Activated CD8-positive, alpha-beta memory T cell treated with anti-CD3 and anti-CD28 coated beads for 1 hour (primary cell): ENCODE results near the gene MLIP.
"Not testable (repeated sequence)": the region's sequence is repeated elsewhere in the genome, so short reads cannot be mapped to it uniquely, and the experiment has no call there.

Source experiments
- DNase-seq, 2 donors: peaks; one replicate each; pipeline ENCODE4 v3.0.0-alpha.2; 2020; ENCODE audit warnings: low read depth in 1 of 2; ENCODE audit errors: extremely low read depth in 1 of 2

MLIP gene, protein sequence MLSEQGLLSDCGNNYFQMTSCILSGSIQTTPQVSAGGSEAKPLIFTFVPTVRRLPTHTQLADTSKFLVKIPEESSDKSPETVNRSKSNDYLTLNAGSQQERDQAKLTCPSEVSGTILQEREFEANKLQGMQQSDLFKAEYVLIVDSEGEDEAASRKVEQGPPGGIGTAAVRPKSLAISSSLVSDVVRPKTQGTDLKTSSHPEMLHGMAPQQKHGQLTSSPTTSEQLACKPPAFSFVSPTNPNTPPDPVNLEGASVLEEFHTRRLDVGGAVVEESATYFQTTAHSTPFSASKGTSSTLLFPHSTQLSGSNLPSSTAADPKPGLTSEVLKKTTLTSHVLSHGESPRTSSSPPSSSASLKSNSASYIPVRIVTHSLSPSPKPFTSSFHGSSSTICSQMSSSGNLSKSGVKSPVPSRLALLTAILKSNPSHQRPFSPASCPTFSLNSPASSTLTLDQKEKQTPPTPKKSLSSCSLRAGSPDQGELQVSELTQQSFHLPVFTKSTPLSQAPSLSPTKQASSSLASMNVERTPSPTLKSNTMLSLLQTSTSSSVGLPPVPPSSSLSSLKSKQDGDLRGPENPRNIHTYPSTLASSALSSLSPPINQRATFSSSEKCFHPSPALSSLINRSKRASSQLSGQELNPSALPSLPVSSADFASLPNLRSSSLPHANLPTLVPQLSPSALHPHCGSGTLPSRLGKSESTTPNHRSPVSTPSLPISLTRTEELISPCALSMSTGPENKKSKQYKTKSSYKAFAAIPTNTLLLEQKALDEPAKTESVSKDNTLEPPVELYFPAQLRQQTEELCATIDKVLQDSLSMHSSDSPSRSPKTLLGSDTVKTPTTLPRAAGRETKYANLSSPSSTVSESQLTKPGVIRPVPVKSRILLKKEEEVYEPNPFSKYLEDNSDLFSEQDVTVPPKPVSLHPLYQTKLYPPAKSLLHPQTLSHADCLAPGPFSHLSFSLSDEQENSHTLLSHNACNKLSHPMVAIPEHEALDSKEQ

DNA sequence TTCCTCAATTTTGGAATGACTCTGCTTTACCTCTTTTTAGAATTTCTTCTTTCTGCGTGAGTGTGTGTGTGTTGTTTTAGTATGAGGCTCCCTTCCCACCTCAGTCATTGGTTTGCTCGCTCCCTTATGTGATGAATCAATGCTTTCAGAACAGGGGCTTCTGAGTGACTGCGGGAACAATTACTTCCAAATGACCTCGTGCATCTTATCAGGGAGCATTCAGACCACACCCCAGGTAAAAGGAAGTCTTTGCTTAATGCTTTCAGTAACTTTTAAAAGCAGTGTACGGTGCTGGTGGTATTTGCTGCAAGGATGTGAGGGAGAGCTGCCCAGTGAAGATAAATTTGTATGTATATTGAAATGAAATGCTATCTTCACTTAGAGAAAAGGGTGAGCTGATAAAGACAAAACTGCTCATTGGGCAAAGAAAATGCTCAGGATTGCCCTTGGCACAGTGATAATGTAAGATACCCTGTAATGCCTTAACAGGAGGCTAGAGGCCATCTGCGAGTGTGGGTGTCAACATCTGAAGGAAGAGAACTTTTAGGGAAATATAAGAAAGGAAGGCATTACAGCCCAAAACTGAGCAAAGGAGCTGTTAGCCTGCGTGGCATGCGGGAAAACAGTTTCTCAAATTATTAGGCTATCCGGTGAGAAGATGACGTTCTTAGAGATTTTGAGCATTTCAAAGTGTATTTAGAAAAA lies at the start of gene MLIP:
Gene MLIP, plus strand, starts transcription at position 103 of the 705 bp plus-strand sequence. Its CDS starts 37 bp downstream, at position 140.
- DNase-seq = no peak

DNA sequence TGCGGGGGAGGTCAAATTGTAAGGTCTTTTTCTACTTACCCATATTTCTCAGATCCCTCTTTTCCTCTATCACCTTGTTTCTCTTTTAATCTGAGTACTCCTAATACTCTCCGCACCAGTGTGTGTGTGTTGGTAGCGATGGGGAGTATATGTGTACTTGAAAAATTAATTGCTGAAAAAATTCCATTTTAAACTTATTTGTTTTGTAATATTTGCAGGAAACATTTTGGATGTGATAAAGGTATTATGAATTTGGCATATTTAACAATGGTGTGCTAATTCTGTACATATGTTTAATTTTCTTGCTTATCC lies 48.1 kb upstream of the MLIP start:
- DNase-seq = no peak

DNA sequence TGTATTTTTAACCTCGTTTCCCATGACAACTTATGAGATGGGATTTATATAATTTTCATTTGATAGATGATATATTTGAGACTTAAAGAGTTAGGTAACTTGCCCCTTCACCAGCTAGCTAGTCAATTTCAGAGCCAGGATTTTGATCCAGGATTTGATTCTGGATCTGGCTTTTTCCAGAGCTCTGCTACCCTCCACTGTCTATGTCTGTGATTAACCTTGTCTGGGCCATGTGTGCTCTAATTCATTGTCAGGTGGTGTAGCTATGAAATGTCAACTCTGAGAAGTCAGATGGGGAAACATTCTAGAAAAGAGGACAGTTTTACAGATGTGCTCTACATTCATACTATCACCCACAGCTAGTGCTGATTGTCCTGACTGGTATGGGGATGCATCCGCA lies 42.5 kb upstream of the MLIP start:
- DNase-seq = no peak

DNA sequence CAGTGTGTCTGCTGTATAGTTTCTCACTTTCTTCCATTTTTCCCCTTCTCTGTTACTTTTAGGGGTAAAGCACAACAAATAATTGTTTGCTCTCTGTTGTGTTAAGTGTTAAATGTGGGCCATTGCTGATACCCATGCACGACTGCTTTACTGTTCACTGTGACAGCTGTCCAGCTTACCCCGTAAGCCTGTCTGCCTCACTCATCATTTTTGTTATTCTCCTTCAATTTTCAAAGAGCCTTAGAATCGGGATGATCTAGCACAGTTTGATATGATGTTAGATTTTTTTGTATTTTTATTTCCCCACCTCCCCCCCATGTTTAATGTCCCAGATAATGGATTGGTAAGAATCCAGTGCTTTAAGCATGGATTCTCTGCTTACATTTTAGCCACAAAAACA lies 41.2 kb upstream of the MLIP start:
- no peak for DNase-seq

DNA sequence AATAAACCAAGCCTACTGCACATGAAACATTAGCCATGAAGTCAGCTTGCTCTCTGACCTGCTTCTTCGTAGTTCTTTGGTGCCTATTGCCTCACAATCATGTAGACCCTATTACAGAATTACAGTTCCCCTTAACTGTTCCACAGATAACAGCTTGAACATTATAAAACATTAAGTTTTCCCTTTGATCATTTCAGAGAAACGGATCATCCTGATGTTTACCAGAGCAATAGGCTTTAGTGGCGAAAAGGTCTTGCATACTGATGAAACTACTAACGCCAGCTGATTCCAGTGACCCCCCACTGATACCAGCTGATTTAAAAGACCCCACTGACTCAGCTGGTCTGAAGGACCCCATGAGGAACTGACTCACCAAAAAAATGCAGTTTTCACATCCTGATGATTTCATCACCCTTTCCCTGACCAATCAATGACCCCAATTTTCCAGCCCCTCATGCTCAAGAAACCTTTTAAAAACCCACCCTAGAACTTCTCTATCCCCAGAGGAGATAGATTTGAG lies 39.4 kb upstream of the MLIP start:
- no peak for DNase-seq

DNA sequence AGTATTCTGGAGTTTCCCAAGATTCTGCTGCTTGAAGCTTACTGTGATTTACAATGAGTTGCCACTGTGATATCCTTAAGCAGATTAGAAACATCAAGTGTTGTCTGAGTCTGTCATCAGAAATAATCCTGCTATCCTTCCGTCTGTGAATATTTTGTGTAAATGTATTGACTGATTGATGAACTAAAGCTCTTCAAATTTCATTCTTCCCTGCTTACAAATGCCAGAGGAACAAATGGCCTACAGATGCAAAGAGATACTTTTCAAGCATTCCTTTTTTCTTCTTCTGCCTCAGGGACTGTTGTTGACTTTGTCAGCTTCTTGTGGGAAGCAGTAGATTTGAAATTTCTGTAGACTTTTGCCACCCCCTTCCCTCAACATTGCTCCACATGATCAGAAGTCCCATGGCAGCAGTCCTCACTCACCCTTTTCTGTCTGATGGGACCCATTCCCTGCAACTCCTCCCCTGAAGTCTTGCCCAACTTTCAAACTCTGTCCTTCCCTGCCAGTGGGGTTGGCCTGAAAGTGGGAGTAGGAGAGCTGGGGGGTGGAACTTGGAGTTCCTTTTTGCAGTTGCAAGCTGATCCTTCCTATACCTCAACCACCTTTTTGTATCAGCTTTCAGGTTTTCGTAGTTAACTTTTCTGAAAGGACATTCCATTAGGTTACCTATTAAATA lies 38.5 kb upstream of the MLIP start:
- DNase-seq = no peak

DNA sequence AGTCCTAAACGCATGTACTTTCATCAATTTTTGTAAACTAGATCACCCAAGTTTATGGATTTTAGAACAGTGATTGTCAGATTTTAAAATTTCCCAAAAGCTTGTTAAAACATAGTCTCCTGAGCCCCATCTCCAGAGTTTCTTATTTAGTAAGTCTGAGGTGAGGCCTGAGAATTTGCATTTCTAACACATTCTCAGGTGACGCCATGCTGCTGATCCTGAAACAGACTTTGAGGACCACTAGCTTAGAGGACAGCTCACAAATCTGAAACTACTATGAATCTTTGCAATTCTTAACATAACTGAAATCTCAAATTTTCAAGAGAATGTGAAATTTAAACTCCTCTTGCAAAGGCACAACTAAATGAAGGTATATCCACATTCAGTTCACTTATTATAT lies 37.8 kb upstream of the MLIP start:
- DNase-seq = no peak

DNA sequence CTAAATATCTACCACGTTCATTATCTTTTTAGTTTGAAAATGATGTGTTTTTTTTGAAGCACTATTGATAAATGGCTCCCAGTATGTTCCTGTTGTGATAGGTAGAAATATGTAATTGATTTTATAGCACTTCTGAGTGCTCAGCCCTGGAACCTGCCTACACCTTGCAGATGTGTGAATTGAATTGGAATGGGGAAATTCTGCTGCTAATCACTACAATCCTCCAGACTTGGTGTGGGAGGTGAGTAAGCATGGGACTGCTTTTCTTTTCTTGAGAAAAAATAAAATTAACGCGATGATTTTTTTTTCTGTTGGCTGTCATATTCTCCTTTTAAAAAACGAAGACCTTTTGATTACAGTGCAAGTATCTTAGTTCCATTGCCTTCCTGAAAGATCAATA lies 37.1 kb upstream of the MLIP start:
- no peak for DNase-seq

DNA sequence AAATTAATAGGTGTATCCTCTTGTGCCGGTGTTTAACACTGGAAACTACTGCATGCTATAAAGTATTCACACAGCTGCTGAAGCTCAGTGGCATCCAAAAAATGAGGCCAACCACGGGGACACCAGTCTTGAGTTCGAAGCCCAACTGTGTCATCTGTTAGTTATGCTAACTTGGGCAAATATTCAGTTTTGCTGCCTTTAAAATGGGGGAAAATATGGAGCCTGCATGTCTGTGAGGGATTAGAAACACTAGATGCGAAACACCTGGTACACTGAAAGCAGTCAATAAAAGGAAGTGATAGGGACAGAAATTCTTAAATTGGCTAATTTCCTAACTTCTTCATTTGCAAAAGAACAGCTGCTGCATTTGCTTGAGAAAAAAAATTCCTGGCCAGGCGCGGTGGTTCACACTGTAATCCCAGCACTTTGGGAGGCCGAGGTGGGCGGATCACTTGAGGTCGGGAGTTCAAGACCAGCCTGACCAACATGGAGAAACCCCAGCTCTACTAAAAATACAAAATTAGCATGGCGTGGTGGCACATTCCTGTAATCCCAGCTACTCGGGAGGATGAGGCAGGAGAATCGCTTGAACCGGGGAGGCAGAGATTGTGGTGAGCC lies 36.6 kb upstream of the MLIP start:
- no peak for DNase-seq

DNA sequence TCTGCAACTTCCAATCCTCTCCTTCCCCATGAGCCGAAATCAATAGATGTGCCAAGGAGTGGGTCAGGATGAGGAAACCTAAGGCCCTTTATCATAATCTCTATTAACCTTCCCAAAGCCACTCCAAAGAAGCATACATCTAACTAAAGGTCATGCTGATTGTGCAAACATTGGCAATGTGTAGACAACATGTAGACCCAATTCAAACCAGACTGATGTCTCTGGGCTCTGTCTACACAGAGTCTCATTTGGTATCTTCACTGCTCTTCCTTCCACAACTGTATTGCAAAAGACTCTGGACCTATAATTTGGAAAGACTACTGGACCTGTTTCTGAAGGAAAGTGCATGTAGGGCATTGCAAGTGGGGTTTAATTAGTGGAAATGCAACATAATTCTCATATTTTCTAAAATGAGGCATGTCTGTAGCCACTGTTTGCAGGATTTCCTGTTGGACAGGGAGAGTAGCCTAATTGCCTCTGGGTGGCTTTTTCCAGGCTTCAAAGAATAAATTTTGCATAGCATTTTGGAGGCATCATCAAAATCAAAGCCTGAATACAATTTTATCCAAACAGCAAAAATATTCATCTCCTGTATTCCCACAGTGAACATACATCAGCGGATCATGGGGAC lies 35.0 kb upstream of the MLIP start:
- DNase-seq = no peak

DNA sequence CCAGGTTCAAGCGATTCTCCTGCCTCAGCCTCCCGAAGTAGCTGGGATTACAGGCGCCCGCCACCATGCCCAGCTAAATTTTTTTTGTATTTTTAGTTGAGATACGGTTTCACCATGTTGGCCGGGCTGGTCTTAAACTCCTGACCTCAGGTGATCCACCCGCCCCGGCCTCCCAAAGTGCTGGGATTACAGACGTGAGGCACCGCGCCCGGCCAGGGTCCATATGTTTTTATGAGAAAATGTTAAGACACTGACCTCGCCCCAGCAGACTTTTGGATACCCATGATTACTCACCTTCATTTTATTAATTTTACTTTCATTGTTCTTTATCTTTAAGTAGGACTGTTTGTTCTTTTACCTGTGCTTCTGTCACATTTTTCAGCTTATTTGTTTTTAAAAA lies 29.7 kb upstream of the MLIP start:
- DNase-seq = not testable (repeated sequence)

DNA sequence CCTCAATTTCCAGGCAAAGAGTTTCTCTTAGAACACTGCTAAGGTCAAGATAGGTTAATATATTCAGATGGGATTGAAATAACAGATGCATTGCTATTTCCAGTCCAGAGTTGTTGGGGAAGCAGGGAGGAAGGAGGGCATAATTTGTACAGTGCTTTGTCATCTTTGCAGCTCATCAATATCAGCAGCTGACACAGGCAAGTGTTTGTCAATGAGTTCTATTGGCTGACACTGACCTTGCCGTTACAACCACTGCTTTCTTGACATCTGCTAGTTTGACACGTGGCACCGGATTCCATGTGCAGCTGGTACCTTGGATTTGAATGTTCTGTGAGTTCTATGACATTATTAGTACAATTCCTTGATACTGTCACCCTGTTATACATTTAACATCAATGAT lies 28.0 kb upstream of the MLIP start:
- no peak for DNase-seq

DNA sequence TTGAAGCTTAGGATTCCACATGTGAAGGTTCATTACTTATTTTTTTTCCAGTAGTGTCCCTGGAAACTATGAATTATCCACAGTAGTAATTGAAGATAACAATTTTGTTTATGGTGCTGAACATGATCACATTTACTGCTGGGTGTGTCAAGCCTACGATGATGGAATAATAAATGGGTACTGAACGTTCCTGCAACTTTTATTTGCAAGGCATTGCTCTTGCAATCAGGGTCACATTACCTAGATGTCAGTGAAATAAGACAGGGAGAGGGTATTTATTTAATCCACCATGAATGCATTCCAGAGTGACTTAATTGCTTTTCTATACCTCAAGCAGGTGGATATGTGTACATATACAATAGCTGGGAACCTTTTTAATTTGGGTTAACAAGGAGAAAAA lies 27.0 kb upstream of the MLIP start:
- DNase-seq = no peak

DNA sequence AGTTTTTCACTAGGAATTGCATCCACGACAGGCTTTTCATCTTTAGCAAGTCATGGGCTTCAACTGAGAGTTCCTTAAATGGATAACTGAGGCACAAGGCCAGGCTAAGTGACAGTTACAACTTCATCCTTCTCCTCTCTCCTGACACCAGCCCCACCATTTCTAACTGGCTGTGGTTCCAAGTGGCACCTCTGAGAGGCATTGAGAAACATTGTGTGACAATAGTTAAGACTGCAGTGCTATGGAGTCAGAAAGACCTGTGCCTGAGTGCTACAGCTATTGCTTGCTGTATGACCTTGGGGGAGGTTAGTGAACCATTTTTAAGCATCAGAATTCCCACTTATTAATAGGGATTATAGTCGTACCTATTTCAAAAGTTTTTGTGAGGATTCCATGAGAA lies 26.2 kb upstream of the MLIP start:
- no peak for DNase-seq

DNA sequence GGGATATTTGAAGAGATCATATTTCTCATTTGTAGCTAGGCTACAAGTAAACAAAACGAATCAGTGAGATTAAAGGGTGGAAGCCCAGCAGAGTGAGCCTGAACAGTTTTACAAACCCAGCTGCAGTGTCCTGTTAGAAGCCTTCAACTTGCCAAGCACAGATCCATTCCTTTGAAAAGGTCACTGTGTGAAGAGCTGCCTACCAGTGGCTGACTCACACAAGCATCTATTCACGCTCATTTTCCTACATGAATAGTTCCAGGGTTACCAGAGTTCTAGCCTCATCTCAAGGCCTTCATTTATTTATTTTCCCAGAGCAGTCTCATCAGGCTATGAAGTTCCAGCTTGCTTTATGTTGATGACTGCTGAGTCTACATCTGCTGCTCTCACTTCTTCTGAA lies 25.7 kb upstream of the MLIP start:
- no peak for DNase-seq

DNA sequence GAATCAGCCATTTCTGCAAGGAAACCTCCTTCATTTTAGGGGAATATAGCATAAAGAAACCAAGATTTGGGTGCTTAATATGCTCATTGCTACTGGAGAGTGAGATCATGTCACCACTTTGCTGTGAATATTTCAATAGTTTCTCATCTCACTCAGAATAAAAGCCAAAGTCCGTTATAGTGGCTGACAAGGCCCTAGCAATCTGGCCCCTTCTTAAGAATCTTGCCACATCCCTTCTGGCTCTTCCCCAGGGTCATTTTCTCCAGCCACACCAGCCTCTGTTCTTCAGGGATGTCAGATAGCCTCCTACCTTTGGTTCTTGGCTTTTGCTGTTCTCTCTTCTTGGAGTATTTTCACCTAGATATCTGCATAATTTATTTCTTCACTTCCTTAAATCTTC lies 24.8 kb upstream of the MLIP start:
- DNase-seq = no peak

DNA sequence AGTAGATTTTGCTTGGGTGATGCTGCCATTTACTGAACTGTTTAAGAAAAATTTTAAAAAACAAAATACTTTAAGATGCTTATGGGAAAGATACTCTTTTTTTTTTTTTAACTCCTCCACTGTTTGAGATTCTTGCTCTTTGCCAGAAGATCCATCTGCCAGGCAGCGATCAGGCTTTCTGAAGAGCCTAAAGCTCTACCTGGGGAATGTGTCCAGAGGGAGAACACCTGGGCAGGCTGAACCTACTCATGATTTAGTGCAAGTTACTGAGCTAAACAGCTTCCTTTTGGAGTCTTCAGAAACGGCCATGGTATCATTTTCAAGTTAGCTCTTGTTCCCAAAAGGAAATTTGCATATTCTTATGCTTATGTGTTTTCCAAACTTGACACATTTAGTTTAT lies 23.5 kb upstream of the MLIP start:
- no peak for DNase-seq

DNA sequence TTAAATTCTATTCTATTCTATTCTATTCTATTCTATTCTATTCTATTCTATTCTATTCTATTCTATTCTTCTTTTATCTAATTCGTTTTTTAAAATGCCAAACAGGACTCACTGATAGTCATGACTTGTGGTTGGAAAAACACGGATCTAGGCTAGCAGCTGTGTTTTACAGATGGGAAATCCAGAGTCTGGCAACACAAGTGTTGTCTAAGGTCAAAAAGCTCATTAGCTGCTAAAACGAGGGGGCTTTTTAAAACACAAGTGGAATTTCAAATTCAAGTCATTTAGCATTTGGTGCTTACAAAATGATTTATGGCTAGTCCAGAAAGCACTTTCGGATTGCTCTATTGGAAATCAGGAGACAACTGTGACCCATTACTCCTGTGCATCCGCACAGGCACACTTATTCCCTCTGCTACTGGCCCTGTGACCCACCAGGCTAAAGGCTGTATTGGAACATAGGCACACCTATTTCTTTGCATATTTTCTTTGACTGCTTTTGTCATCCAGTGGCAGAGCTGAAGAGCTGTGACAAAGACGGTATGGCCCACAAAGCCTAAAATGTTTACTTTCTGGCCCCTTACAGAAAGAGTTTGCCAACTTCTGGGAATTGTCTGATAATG lies 17.8 kb upstream of the MLIP start:
- no peak for DNase-seq

DNA sequence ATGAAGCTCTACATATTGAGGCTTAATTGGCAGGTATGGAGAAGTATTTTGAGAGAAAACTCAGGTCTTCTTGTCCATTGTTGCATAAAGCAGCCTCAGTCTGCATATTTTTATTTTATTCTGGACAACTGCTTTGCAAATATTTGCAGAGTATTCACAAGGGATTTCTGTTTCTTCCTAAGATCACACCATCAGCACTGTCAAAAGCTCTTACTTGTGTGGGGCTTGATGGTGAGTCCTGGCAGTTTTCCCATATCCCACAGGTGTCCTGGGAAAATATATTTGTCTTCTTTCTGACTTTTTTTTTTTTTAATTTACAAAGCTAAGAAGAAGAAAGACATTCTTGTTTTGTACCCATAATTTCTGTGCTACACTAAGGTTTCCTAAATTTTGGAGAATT lies 16.9 kb upstream of the MLIP start:
- DNase-seq = no peak
